Measurements from ENCODE around the gene HSF2. TPM values are rescaled to one million over a fixed set of nuclear protein-coding genes. Genes with fewer than 3 reads are reported as not detected.

HSF2 gene
- total and polyA plus RNA-seq, 11 donors, result 13.1 to 38.7 (median 23.1) TPM

- ATAC-seq, result no peak
- DNase-seq, result no peak
- intact Hi-C loops (cut with DNase I), result loop anchor here in 1 of 10 donors (10.0 kb wide), 1 partner anchor 57 kb away; no protein-coding TSS in a partner anchor
- H3K4me1 ChIP-seq, result peaks cover 0 to 43% (median 11%) of the 10 kb centered on the region in 12 donors
- H3K27ac ChIP-seq, result no peak overlapping the region
- no peak overlapping the region for H3K4me3 ChIP-seq
- no peak for TF ChIP-seq CTCF (IDR thresholded peaks at IDR 0.05)
- TF ChIP-seq POLR2A (IDR thresholded peaks at IDR 0.05), result no peak
- peaks cover 0 to 6% (median 0%) of the 10 kb centered on the region in 9 donors for H3K36me3 ChIP-seq
- no peaks in the 10 kb centered on the region for H3K27me3 ChIP-seq
- no peaks in the 10 kb centered on the region for H3K9me3 ChIP-seq
- 42 to 59% (median 47%) methylated on average over 4 of the region's 4 CpGs for WGBS, 4 donors
Observed at GRCh38 chr6:122407712-122408111, 8.3 kb downstream of the HSF2 start.

GRCh38 chr6:122408240-122408639, 8.8 kb downstream of the HSF2 start:
- WGBS, 4 donors, result 93 to 98% (median 95%) methylated on average over 1 of the region's 1 CpG
- Histone ChIP-seq H3K9me3 (no peaks in the 10 kb centered on the region), H3K36me3 (peaks cover 0 to 11% (median 4%) of the 10 kb centered on the region in 9 donors), H3K4me3 (no peak overlapping the region), H3K4me1 (peaks cover 0 to 42% (median 10%) of the 10 kb centered on the region in 12 donors), H3K27ac (no peak overlapping the region), H3K27me3 (no peaks in the 10 kb centered on the region)
- ATAC-seq (no peak), DNase-seq (no peak)
- intact Hi-C loops (cut with DNase I), result loop anchor here in 1 of 10 donors (10.0 kb wide), 1 partner anchor 57 kb away; no protein-coding TSS in a partner anchor
- TF ChIP-seq CTCF (IDR thresholded peaks at IDR 0.05) (no peak), POLR2A (IDR thresholded peaks at IDR 0.05) (no peak)

GRCh38 chr6:122408702-122409458, 9.4 kb downstream of the HSF2 start:
- intact Hi-C loops (cut with DNase I), result loop anchor here in 1 of 10 donors (10.0 kb wide), 1 partner anchor 56 kb away; no protein-coding TSS in a partner anchor
- Histone ChIP-seq H3K27ac (no peak overlapping the region), H3K9me3 (no peaks in the 10 kb centered on the region), H3K27me3 (no peaks in the 10 kb centered on the region), H3K4me3 (no peak overlapping the region), H3K4me1 (peaks cover 0 to 36% (median 9%) of the 10 kb centered on the region in 12 donors), H3K36me3 (peaks cover 0 to 17% (median 11%) of the 10 kb centered on the region in 9 donors)
- DNase-seq (no peak), ATAC-seq (no peak)
- WGBS, 4 donors, result 55 to 58% (median 58%) methylated on average over 6 of the region's 6 CpGs
- TF ChIP-seq POLR2A (IDR thresholded peaks at IDR 0.05) (no peak), CTCF (IDR thresholded peaks at IDR 0.05) (no peak)

GRCh38 chr6:122412001-122412400, 12.5 kb downstream of the HSF2 start:
- Histone ChIP-seq H3K27me3 (no peaks in the 10 kb centered on the region), H3K36me3 (peaks cover 0 to 39% (median 11%) of the 10 kb centered on the region in 9 donors), H3K27ac (no peak overlapping the region), H3K9me3 (no peaks in the 10 kb centered on the region), H3K4me1 (peaks cover 0 to 17% (median 7%) of the 10 kb centered on the region in 12 donors), H3K4me3 (no peak overlapping the region)
- ATAC-seq (no peak), DNase-seq (no peak)
- intact Hi-C loops (cut with DNase I), result no loop called here
- TF ChIP-seq CTCF (IDR thresholded peaks at IDR 0.05), result no peak
- no peak for TF ChIP-seq POLR2A (IDR thresholded peaks at IDR 0.05)

All from heart left ventricle (tissue), 16 donors.